ENCODE measurements around the gene RHOT1.
"Not testable (repeated sequence)": the region's sequence is repeated elsewhere in the genome, so short reads cannot be mapped to it uniquely, and the experiment has no call there.

Gene RHOT1

GRCh38 chr17:32124985-32125847 is 17.1 kb upstream of the RHOT1 start:
- no peak for DNase-seq

DNA sequence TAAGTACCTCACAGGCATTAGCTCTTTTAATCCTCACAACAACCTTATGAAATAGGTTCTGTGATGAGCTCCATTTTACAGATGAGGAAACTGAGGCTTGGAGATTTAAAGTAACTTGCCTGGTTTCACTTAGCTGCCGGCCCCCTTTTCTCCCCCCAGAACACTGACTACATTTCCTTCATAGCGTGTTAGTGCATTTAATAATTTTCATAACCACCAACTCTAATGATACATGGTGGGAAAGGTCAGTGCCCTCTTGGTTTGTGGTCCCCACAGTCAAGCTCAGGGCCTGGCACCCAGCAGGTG is 16.5 kb upstream of the RHOT1 start:
- DNase-seq: no peak

GRCh38 chr17:32126325-32126724 is 16.0 kb upstream of the RHOT1 start:
- DNase-seq: no peak

DNA sequence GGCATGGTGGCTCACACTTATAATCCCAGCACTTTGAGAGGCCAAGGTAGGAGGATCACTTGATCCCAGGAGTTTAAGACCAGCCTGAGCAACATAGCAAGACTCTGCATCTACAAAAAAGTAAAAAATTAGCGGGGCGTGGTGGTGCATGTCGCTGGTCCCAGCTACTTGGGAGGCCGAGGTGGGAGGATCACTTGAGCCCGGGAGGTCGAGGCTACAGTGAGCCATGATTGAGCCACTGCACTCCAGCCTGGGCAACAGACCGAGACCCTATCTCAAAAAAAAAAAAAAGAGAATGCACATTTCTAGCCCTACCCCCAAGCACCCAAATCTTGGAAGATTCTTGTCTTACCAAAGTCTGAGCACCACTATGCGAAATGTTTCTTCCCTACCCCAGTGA is 15.6 kb upstream of the RHOT1 start:
- no peak for DNase-seq

DNA sequence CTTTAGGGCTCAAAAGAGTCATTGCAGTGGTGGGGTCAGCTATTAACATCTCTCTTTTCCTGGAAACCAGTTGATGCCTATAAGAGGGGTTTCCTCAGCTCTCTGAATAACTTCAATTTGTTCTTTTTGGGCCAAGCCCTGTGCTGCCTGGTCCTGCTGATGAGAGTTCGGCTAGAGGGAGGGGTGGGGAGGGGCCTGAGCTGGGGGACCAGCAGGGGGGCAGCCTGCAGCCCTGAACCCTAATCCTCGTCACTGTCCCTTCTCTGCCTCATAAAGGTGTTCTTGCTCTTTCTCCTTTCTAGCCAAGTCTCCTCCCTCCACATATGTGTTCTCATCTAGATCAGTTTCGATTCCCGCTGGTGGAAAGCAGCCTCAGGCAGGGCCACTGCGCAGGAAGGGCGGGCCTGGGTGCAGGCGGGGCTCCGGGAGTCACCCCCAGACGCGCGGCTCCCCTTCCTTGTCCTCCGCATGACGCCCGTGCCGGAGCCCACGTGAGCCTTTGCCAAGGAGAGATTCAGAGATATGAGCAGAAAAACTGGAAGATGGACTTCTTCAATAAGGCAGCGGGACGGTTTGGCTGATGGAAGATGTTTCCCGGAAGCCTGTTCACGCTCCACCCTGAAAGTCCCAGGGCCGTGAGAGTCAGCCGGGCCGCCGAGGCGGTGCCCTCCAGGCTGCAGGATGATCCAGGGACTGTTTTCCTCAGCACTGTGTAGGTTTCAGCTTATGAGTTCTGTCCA is 15.0 kb upstream of the RHOT1 start:
- DNase-seq: peak; percentile 92

- not testable (repeated sequence) for DNase-seq
Measured at GRCh38 chr17:32128470-32128869, 13.8 kb upstream of the RHOT1 start.

- DNase-seq: peak in 1 of 2 donors; percentile 3
Measured at GRCh38 chr17:32135497-32136117, 6.7 kb upstream of the RHOT1 start.

GRCh38 chr17:32136856-32137255 is 5.4 kb upstream of the RHOT1 start:
- no peak for DNase-seq

DNA sequence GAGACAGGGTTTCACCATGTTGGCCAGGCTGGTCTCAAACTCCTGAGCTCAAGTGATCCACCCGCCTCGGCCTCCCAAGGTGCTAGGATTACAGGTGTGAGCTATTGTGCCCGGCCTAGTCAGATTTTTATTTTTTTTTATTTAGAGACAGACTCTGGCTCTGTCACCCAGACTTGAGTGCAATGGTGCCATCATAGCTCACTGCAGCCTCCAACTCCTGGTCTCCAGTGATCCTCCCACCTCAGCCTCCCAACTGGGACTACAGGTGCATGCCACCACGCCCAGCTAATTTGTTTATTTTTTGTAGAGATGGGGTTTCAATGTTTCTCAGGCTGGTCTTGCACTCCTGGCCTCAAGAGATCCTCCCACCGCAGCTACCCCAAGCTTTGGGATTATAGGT is 2.8 kb upstream of the RHOT1 start:
- DNase-seq: not testable (repeated sequence)

DNA sequence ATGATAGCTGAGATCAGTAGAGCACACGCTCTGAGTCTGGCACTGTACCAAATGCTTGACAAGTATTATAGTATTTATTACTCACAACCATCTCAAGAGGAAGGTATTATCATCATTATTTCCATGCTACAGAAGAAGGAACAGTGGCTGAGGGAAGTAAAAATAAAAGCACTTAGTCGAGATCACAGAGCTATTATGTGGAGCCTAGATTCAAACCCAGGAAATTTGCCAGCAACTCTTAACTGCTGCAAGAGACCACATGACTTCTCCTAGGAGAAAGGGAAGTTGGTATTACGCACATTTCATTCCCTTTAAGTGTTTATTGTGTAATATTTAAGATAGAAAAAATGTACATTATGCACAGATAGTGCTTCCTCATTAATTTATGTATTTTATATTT is 1.0 kb upstream of the RHOT1 start:
- peak; percentile 95 to 98 for DNase-seq

DNA sequence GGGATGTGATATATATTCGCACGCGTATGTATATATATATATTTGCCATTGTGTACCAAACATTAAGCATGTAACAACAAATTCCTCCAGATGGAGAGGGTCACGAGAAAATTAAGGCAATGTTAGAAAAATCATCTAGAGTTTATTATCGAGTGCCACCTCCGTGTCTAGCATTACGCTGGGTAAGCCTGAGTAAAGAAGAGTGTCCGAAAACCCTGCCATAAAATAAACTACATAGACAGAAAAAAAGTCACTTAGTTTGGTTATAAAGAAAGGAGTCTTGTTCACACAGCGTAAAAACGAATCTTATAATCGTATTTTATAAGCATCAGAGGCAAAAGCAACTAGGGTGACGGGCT is 644 bp upstream of the RHOT1 start:
- DNase-seq: peak in 1 of 2 donors; percentile 20

DNA sequence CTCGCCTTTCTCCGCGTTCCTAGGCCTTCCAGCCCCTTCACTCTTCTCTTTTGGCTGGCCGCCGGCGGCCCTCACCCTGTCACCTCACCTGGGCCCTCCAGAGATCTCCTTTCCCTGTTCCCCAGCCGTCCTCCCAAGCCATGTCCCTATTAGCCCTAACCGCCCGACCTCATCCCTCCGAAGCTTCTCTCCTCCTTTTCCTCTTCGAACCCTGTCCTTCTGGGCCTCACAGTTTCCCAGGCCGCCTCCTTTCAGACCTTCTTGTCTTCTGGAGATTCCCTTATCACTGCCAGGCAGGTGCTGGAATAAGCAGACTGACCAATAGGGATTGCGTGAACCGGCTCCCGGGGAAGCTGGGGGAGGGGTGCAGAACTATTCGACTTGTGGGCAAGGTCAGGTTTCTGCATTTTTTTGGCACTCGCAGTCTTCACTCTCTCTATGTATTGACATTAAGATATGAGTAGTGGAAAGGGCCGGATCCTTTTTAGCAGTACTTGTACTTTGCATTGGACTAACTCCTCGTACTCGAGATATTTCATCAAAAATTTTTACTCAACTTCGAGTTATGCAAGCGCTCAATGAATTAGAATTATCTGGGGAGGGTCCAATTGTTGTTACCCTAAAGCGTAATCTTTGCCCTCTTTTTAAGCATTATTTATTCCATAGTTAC is 690 bp downstream of the RHOT1 start:
- peak; percentile 39 to 57 for DNase-seq

- peak; percentile 40 to 45 for DNase-seq
Measured at GRCh38 chr17:32143527-32143870, 1.2 kb downstream of the RHOT1 start.

DNA sequence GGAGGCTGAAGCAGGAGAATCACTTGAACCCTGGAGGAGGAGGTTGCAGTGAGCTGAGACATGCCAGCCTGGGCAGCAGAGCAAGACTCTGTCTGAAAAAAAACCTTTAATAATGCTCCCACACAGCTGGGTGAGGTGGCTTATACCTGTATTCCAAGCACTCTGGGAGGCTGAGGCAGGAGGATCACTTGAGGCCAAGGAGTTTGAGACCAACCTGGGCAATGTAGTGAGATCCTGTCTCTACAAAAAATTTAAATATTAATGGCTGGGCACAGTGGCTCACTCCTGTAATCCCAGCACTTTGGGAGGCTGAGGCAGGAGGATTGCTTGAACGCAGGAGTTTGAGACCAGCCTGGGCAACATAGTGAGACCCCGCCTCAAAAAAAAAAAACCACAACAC is 2.1 kb downstream of the RHOT1 start:
- DNase-seq: not testable (repeated sequence)

DNA sequence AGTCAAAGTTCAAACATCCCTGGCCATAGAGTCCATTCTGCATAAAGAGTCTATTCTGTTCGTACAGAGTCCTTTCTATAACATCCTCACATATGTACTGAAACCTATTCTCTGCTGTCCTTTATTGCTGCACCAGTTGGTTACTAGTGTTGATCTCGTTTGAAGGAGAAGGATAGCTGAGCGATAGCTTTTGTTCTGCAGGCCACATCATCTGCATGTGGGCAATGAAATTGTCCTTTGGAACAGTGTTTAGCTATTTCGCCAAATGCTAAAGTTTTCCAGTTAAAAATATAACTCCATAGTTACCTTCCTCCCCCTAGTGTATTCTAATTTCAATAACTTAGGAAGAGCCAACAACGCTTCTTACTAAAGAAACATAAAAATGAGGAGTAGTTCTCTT is 6.0 kb downstream of the RHOT1 start:
- no peak for DNase-seq

DNA sequence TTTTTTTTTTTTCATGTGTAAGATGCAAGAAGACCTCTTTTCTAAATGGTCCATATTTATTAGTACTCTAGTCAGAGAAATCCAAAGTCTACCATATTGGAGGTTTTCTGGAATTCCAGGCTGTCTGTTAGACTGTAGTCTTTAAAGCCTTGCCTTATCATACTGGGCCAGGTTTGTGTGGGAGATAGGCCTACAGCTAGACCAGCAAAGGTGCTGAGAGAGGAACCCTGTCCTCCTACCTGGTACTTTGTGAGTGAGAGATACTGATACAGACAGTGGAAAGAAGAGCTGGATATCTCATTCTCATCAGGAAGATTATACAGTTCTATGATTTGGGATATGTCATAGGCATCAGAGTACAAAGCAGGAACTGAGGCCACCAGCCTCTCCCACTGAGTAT is 8.1 kb downstream of the RHOT1 start:
- DNase-seq: no peak

DNA sequence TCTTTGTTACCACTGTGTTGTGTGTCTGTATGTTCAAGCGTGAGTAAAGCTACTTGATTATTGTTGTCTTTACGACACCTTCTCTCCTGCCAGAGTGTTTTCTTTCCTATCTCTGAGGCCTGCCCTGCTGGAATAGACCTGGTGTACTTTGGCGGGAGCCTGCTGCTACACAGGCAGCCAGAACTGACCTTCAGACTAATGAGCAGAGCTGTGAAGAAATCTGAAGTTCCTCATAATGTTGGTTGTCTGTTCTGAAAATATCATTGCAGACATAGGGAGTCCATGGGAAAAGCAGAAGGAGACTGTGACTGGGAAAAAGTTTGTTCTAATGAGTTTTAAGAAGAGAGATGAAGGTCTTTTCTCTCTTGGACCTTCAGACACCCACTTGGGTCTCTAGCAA is 9.8 kb downstream of the RHOT1 start:
- DNase-seq: peak; percentile 75 to 82

- DNase-seq: no peak
Measured at GRCh38 chr17:32155896-32156295, 13.6 kb downstream of the RHOT1 start.

DNA sequence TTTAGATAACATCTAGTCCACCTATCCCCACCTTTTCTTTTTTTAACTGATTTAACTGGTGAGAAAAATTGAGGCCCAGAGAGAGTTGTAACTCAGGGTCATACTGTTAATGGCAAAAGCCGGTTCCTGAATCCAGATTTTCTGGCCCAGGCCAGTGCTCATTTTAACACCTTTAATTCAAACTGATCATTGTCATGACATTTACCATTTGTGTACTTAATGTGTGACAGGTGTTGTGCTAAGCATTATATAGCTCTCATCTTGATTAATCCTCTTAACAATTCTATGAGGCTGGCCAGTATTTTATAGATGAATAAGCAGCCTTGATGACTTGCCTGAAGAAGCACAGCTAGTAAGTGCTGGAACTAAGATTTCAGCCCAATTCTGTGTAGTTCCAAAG is 14.4 kb downstream of the RHOT1 start:
- no peak for DNase-seq

GRCh38 chr17:32157225-32157624 is 14.9 kb downstream of the RHOT1 start:
- no peak for DNase-seq

- DNase-seq: no peak
Measured at GRCh38 chr17:32158870-32159585, 16.7 kb downstream of the RHOT1 start.

DNA sequence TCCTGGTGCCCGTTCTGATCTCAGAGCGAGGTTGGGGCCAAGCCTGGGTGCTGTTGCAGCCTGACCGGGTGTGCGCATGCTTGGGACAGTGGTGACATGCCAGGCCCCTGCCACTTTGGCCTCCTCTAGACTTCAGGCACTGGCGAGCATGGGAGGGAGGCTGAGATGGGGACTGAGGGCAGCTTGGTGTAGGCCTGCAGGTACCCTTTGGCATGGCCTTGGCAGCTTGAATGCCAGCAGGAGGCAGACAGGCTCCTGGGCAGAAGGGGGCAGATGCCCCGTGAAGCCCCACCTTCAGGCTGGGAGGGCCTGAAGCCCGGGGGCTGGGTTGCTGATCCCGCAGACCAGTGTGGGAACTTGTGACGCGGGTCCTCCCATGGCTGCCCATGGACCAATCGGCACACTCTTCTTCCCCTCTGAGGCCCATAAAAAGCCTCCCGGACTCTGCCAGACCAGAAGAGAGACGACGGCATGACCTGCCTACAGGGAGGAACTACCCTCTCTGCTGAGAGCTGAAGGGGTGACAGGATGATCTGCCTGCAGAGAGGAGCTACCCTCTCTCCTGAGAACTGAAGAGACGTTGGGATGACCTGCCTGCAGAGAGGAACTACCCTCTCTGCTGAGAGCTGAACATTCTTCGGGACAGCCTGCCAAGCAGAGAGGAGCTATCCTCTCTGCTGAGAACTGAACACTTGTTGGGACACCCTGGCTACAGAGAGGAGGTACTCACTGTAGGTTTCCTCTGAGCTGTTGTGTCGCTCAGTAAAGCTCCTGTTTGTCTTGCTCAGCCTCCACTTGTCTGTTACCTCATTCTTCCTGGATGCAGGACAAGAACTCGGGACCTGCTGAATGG is 17.5 kb downstream of the RHOT1 start:
- no peak for DNase-seq

Data from inflammatory macrophage (primary cell).